COLO829 (cell line): Measurements from ENCODE around the gene SCN3B.
A peak's percentile ranks its signal among the peaks of the same experiment; 100 is the strongest.
"Not testable (repeated sequence)": the region's sequence is repeated elsewhere in the genome, so short reads cannot be mapped to it uniquely, and the experiment has no call there.

Experiments used
- DNase-seq: peaks from one replicate; pipeline ENCODE4 v3.0.0; 2012; ENCODE audit warnings: low spot score

Gene SCN3B

GRCh38 chr11:123654566-123655081 lies at the start of gene SCN3B:
SCN3B (minus strand) TSS chr11:123654624; CDS start chr11:123653801, 823 bp downstream.
- DNase-seq: peak; percentile 61

- DNase-seq: no peak
Observed at GRCh38 chr11:123702696-123703095, 48.3 kb upstream of the SCN3B start.

- peak; percentile 16 for DNase-seq
Observed at GRCh38 chr11:123702139-123702538, 47.7 kb upstream of the SCN3B start.

GRCh38 chr11:123700772-123701171 lies 46.3 kb upstream of the SCN3B start:
- DNase-seq: no peak

- DNase-seq: no peak
Observed at GRCh38 chr11:123698546-123699127, 44.2 kb upstream of the SCN3B start.

GRCh38 chr11:123696183-123696582 lies 41.8 kb upstream of the SCN3B start:
- DNase-seq: no peak

- DNase-seq: no peak
Observed at GRCh38 chr11:123695231-123695630, 40.8 kb upstream of the SCN3B start.

- DNase-seq: no peak
Observed at GRCh38 chr11:123694551-123694950, 40.1 kb upstream of the SCN3B start.

- no peak for DNase-seq
Observed at GRCh38 chr11:123692961-123693360, 38.5 kb upstream of the SCN3B start.

- DNase-seq: peak; percentile 62
Observed at GRCh38 chr11:123690485-123690884, 36.1 kb upstream of the SCN3B start.

- DNase-seq: no peak
Observed at GRCh38 chr11:123684601-123685000, 30.2 kb upstream of the SCN3B start.

GRCh38 chr11:123683428-123684170 lies 29.2 kb upstream of the SCN3B start:
- no peak for DNase-seq

- no peak for DNase-seq
Observed at GRCh38 chr11:123682696-123683410, 28.4 kb upstream of the SCN3B start.

- no peak for DNase-seq
Observed at GRCh38 chr11:123681030-123681429, 26.6 kb upstream of the SCN3B start.

GRCh38 chr11:123678246-123678645 lies 23.8 kb upstream of the SCN3B start:
- DNase-seq: no peak

GRCh38 chr11:123677510-123677909 lies 23.1 kb upstream of the SCN3B start:
- DNase-seq: no peak

- no peak for DNase-seq
Observed at GRCh38 chr11:123674297-123674696, 19.9 kb upstream of the SCN3B start.

GRCh38 chr11:123672568-123672967 lies 18.1 kb upstream of the SCN3B start:
- DNase-seq: no peak

GRCh38 chr11:123671534-123671933 lies 17.1 kb upstream of the SCN3B start:
- no peak for DNase-seq

- DNase-seq: no peak
Observed at GRCh38 chr11:123670081-123670480, 15.7 kb upstream of the SCN3B start.

- no peak for DNase-seq
Observed at GRCh38 chr11:123665306-123665705, 10.9 kb upstream of the SCN3B start.

GRCh38 chr11:123659965-123660364 lies 5.5 kb upstream of the SCN3B start:
- not testable (repeated sequence) for DNase-seq

GRCh38 chr11:123659311-123659710 lies 4.9 kb upstream of the SCN3B start:
- no peak for DNase-seq
